SK-MEL-5 (cell line): ENCODE results near the gene RNASE12. TPM values are rescaled to one million over a fixed set of nuclear protein-coding genes. Genes with fewer than 3 reads are reported as not detected.
"Not testable (repeated sequence)": the region's sequence is repeated elsewhere in the genome, so short reads cannot be mapped to it uniquely, and the experiment has no call there.

Source experiments
- DNase-seq: peaks from one replicate; pipeline ENCODE4 v3.0.0-alpha.2; 2016; ENCODE audit warnings: low read depth, low spot score
- in situ Hi-C: cut with HindIII; loops from 2 replicates; pipeline ENCODE4 v1.10.0; 2016; ENCODE audit warnings: low sequenced_read_pairs, high pct_unique_total_duplicates, low pct_unique_long_range_greater_than_20kb
- total RNA-seq: library from RNA; depleted of rRNA; stranded (reverse); fragments of >200 nt; shearing (Covaris generic); gene quantifications from 2 replicates; pipeline ENCODE4 v1.2.3, GENCODE V29; 2014

Gene RNASE12
- total RNA-seq, 1 experiment from 2014 or later = not detected

- DNase-seq = no peak
- in situ Hi-C loops = no loop called here
Measured at GRCh38 chr14:20601522-20601921, 10.3 kb upstream of the RNASE12 start.

GRCh38 chr14:20597108-20597507 is 5.9 kb upstream of the RNASE12 start:
- DNase-seq = no peak
- in situ Hi-C loops = no loop called here

GRCh38 chr14:20595726-20596125 is 4.5 kb upstream of the RNASE12 start:
- in situ Hi-C loops, DNase-seq: not testable (repeated sequence)

- in situ Hi-C loops = no loop called here
- no peak for DNase-seq
Measured at GRCh38 chr14:20592574-20592973, 1.4 kb upstream of the RNASE12 start.

GRCh38 chr14:20587489-20588154 is 3.6 kb downstream of the RNASE12 start, which contains the start of gene RNASE11:
Gene RNASE11, minus strand, starts transcription at chr14:20588001.
- in situ Hi-C loops = no loop called here
- DNase-seq = no peak

- in situ Hi-C loops = no loop called here
- DNase-seq = no peak
Measured at GRCh38 chr14:20583908-20584307, 7.3 kb downstream of the RNASE12 start.

GRCh38 chr14:20583142-20583541 is 8.0 kb downstream of the RNASE12 start:
- in situ Hi-C loops = no loop called here
- DNase-seq = no peak

- in situ Hi-C loops = no loop called here
- DNase-seq = no peak
Measured at GRCh38 chr14:20580242-20580641, 10.9 kb downstream of the RNASE12 start.

GRCh38 chr14:20578784-20579502 is 12.2 kb downstream of the RNASE12 start:
- in situ Hi-C loops = no loop called here
- DNase-seq = no peak

- no peak for DNase-seq
- in situ Hi-C loops = no loop called here
Measured at GRCh38 chr14:20578325-20578724, 12.9 kb downstream of the RNASE12 start.

- in situ Hi-C loops, DNase-seq: not testable (repeated sequence)
Measured at GRCh38 chr14:20572382-20572990, 18.7 kb downstream of the RNASE12 start.

GRCh38 chr14:20570720-20571119 is 20.5 kb downstream of the RNASE12 start:
- in situ Hi-C loops, DNase-seq: not testable (repeated sequence)

- DNase-seq, in situ Hi-C loops: not testable (repeated sequence)
Measured at GRCh38 chr14:20569865-20570264, 21.3 kb downstream of the RNASE12 start.

GRCh38 chr14:20569066-20569465 is 22.1 kb downstream of the RNASE12 start:
- in situ Hi-C loops = no loop called here
- no peak for DNase-seq

GRCh38 chr14:20568393-20568792 is 22.8 kb downstream of the RNASE12 start:
- in situ Hi-C loops = no loop called here
- no peak for DNase-seq

- DNase-seq, in situ Hi-C loops: not testable (repeated sequence)
Measured at GRCh38 chr14:20567199-20567598, 24.0 kb downstream of the RNASE12 start.

GRCh38 chr14:20564501-20564997 is 26.6 kb downstream of the RNASE12 start:
- no peak for DNase-seq
- in situ Hi-C loops = no loop called here

- no peak for DNase-seq
- in situ Hi-C loops = no loop called here
Measured at GRCh38 chr14:20563971-20564370, 27.2 kb downstream of the RNASE12 start.
